ENCODE measurements around the gene ARID4B.

GRCh38 chr1:235266967-235267366 lies 61.0 kb downstream of the ARID4B start:
- TF ChIP-seq CTCF (optimal IDR thresholded peaks at IDR 0.05 in 1 of 3, IDR thresholded peaks at IDR 0.05 in 1 of 3, conservative IDR thresholded peaks at IDR 0.05 in 1 of 3; ENCODE audit: extremely low read depth in 1 of 3, insufficient read depth in 2 of 3, low read length in 3 of 3), result no peak
- no peak for TF ChIP-seq EZH2 (IDR thresholded peaks at IDR 0.05; ENCODE audit: low read length)

Measured in keratinocyte (primary cell).